Neural cell (in vitro differentiated cells): ENCODE measurements around the gene ST3GAL3.

Experiments used
- CTCF ChIP-seq: fragments of 450-650 bp; IDR thresholded peaks from 2 replicates; pipeline ENCODE4 v1.5.1; 2014; ENCODE audit warnings: antibody characterized with exemption, mild to moderate bottlenecking, moderate library complexity; ENCODE audit not compliant: poor library complexity, severe bottlenecking
- EP300 ChIP-seq: fragments of 450-650 bp; conservative IDR thresholded peaks from 2 replicates; pipeline ENCODE4 v1.6.1; 2014; ENCODE audit warnings: antibody characterized with exemption, mild to moderate bottlenecking, moderate library complexity; ENCODE audit not compliant: poor library complexity, severe bottlenecking
- EZH2 ChIP-seq: fragments of 200-600, 300-800 bp; shearing (Covaris generic), sonication (generic); IDR thresholded peaks from 2 replicates; pipeline ENCODE4 v1.6.1; 2014; ENCODE audit warnings: antibody characterized with exemption, low read length, borderline replicate concordance, mild to moderate bottlenecking; ENCODE audit not compliant: insufficient read depth, poor library complexity, severe bottlenecking
- MXI1 ChIP-seq: fragments of 450-650 bp; conservative IDR thresholded peaks from 2 replicates; pipeline ENCODE4 v1.6.1; 2014; ENCODE audit warnings: antibody characterized with exemption, mild to moderate bottlenecking; ENCODE audit not compliant: poor library complexity, severe bottlenecking
- POLR2AphosphoS5 ChIP-seq: IDR thresholded peaks from 2 replicates; pipeline ENCODE4 v1.6.1; 2012
- RAD21 ChIP-seq: fragments of 450-650 bp; conservative IDR thresholded peaks from 2 replicates; pipeline ENCODE4 v1.6.1; 2014; ENCODE audit warnings: antibody characterized with exemption, mild to moderate bottlenecking, moderate library complexity
- REST ChIP-seq: IDR thresholded peaks from 2 replicates; pipeline ENCODE4 v1.6.1; 2012; ENCODE audit warnings: borderline replicate concordance
- SMC3 ChIP-seq: fragments of 450-650 bp; conservative IDR thresholded peaks from 2 replicates; pipeline ENCODE4 v1.6.1; 2014; ENCODE audit warnings: antibody characterized with exemption, mild to moderate bottlenecking, moderate library complexity; ENCODE audit not compliant: poor library complexity
- TAF1 ChIP-seq: IDR thresholded peaks from 2 replicates; pipeline ENCODE4 v1.6.1; 2012; ENCODE audit warnings: low read depth

GRCh38 chr1:43678940-43679339 is 28.4 kb upstream of the ST3GAL3 start:
- TF ChIP-seq CTCF, result no peak
- no peak for TF ChIP-seq REST
- no peak for TF ChIP-seq TAF1
- TF ChIP-seq RAD21, result no peak
- TF ChIP-seq SMC3, result no peak
- TF ChIP-seq EZH2, result no peak
- no peak for TF ChIP-seq MXI1
- no peak for TF ChIP-seq POLR2AphosphoS5
- no peak for TF ChIP-seq EP300
